Lung (tissue), 12 donors: ENCODE data around the gene MAP2K5. TPM values are rescaled to one million over a fixed set of nuclear protein-coding genes. Genes with fewer than 3 reads are reported as not detected.
A peak's percentile ranks its signal among the peaks of the same experiment; 100 is the strongest.

Experiments
- ATAC-seq: fragments of 200-7000 bp; cut with Tn5 transposase; one replicate; pipeline ENCODE4 v1.9.1; 2020; ENCODE audit warnings: moderate number of reproducible peaks; ENCODE audit not compliant: insufficient read depth, low FRiP score
- DNase-seq, 3 donors: peaks; one replicate each; pipeline ENCODE4 v3.0.0-alpha.2; 2013 to 2017
- H3K27ac ChIP-seq, 2 donors: one replicate each; pipeline ENCODE4 v1.5.1; 2013; ENCODE audit warnings: mild to moderate bottlenecking in 2 of 2, moderate library complexity in 2 of 2, control low read depth in 1 of 2, inconsistent platforms in 1 of 2, low read depth in 1 of 2, low read length in 1 of 2
- H3K27me3 ChIP-seq, 3 donors: one replicate each; pipeline ENCODE4 v1.5.1; 2013; ENCODE audit warnings: low read length in 2 of 3; ENCODE audit not compliant: control insufficient read depth in 3 of 3, insufficient read depth in 3 of 3
- H3K36me3 ChIP-seq, 4 donors: one replicate each; pipeline ENCODE4 v1.5.1; 2013; ENCODE audit warnings: low read length in 4 of 4, mild to moderate bottlenecking in 1 of 4, moderate library complexity in 1 of 4; ENCODE audit not compliant: control insufficient read depth in 4 of 4, insufficient read depth in 4 of 4
- H3K4me1 ChIP-seq, 5 donors: one replicate each; pipeline ENCODE4 v1.5.1; 2013; ENCODE audit warnings: low read length in 5 of 5, mild to moderate bottlenecking in 2 of 5, moderate library complexity in 1 of 5; ENCODE audit not compliant: control insufficient read depth in 5 of 5, insufficient read depth in 5 of 5
- H3K4me3 ChIP-seq: one replicate; pipeline ENCODE4 v1.5.1; 2013; ENCODE audit warnings: mild to moderate bottlenecking, control low read depth, moderate library complexity
- H3K9ac ChIP-seq, 2 donors: one replicate each; pipeline ENCODE4 v1.5.1; 2013; ENCODE audit warnings: low read length in 2 of 2, control low read depth in 1 of 2; ENCODE audit not compliant: insufficient read depth in 1 of 2
- H3K9me3 ChIP-seq, 4 donors: one replicate each; pipeline ENCODE4 v1.5.1; 2013; ENCODE audit warnings: low read length in 3 of 4, mild to moderate bottlenecking in 1 of 4, moderate library complexity in 1 of 4; ENCODE audit not compliant: control insufficient read depth in 4 of 4, insufficient read depth in 3 of 4
- WGBS, 2 donors: extraction: QIAGEN DNeasy Blood & Tissue Kit; methylation state at CpG; one replicate each; pipeline ENCODE4 v1.1.7; 2013; 5-methylcytosine and 5-hydroxymethylcytosine counted together
- polyA plus RNA-seq, 2 donors: library from polyadenylated mRNA; stranded (reverse); fragments of 200-250 nt; gene quantifications; one replicate each; pipeline ENCODE4 v1.2.1, GENCODE V29; 2013
- total RNA-seq, 2 donors: library from RNA; depleted of rRNA in 1 of 2; stranded (reverse); fragments of >200 nt in 1 of 2; gene quantifications; one replicate each; pipeline ENCODE4 v1.2.1, GENCODE V29; 2014 to 2021
- TF ChIP-seq, protein P1 (sequence below): IDR thresholded peaks from 2 replicates; pipeline ENCODE4 v1.5.1; 2012; ENCODE audit warnings: mild to moderate bottlenecking; ENCODE audit errors: control extremely low read depth, extremely low read depth
- donor health status: control.
- donor health status: control.
- donor health status: Bipolar disorder and iron deficiency.
- donor health status: healthy.
- donor health status: DM: yes; HTN: yes; CAD: no.

Gene MAP2K5
- total and polyA plus RNA-seq, 4 donors = 6.3 to 19.1 (median 12.4) TPM

DNA sequence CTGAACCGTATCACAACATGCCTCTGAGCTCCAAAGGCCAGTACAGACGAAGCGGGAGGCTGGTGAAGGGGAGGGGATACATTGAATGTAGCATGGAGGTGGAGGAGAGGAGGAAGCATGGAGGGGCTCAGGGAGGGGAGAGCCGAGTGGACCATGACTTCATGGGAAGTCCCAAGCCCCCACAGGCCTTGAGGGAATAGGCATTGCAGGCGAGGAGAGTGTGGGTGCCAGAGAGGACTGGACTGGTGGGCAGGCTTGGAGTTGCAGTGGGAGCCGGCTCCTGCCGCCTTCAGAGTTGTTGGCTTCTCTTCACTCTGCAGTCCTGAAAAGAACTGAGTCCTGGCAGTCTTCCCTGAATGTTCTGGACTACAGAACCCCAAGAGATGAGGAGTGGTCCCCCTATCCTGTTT lies 300.6 kb downstream of the MAP2K5 start:
- H3K4me1 ChIP-seq = peaks cover 0 to 27% (median 5%) of the 10 kb centered on the region in 5 donors

DNA sequence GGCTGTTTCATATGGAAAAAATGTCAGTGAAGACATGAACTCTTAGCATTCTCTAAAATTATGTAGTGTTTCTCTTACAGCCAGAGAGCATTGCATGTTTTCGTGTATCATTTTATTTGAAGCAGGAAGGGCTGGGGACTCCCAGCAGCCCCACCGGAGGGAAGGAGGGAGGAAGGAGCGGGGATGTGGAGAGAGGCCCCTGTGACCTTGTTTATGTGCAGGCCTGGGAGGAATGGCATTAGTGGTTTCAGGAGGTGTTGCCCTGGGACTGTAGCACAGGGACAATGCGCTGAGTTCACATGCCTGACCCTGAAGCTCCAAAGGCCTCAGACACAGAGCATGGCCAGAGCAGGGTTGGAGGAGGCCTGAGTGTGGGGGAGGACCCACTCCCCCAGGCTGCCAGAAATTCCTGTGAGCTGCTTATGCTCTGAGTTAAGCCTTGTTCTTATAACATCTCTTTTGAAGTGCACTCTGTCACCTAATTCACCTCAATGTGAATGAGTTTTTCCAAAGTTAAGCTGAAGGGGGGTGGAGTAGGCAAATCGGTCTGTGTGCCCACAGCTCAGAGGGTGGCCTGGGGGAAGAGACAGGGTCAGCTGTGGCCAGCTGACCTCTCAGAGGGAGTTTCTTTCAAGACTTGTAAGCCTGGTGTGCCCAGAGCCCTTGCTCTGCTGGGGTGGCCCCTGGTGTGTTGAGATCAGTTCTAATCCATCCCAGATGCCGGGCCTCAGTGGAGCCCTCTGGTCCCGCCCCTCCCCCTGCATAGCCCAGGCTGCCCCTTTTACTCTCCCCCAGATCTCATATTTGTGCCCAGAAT lies 301.3 kb downstream of the MAP2K5 start:
- DNase-seq (peak; percentile 52 to 69 (median 62)), ATAC-seq (no peak)
- Histone ChIP-seq H3K9me3 (no peaks in the 10 kb centered on the region), H3K9ac (no peak overlapping the region), H3K27ac (no peak overlapping the region), H3K4me3 (no peak overlapping the region), H3K27me3 (no peaks in the 10 kb centered on the region), H3K36me3 (no peaks in the 10 kb centered on the region), H3K4me1 (peaks cover 0 to 23% (median 5%) of the 10 kb centered on the region in 5 donors)
- TF ChIP-seq, protein P1, sequence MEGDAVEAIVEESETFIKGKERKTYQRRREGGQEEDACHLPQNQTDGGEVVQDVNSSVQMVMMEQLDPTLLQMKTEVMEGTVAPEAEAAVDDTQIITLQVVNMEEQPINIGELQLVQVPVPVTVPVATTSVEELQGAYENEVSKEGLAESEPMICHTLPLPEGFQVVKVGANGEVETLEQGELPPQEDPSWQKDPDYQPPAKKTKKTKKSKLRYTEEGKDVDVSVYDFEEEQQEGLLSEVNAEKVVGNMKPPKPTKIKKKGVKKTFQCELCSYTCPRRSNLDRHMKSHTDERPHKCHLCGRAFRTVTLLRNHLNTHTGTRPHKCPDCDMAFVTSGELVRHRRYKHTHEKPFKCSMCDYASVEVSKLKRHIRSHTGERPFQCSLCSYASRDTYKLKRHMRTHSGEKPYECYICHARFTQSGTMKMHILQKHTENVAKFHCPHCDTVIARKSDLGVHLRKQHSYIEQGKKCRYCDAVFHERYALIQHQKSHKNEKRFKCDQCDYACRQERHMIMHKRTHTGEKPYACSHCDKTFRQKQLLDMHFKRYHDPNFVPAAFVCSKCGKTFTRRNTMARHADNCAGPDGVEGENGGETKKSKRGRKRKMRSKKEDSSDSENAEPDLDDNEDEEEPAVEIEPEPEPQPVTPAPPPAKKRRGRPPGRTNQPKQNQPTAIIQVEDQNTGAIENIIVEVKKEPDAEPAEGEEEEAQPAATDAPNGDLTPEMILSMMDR = no peak
- WGBS, 2 donors = 73 to 77% methylated on average over 7 of the region's 7 CpGs

More for the DNA sequence above, 300.6 kb downstream of the MAP2K5 start:
- Histone ChIP-seq H3K27ac (no peak overlapping the region), H3K9me3 (no peaks in the 10 kb centered on the region), H3K27me3 (peaks cover 0 to under 1% (median 0%) of the 10 kb centered on the region in 3 donors), H3K9ac (no peak overlapping the region), H3K4me3 (no peak overlapping the region), H3K36me3 (no peaks in the 10 kb centered on the region)
- ATAC-seq (no peak), DNase-seq (peak in 1 of 3 donors; percentile 31)
- TF ChIP-seq, protein P1 = no peak
- 92 to 94% methylated on average over 7 of the region's 7 CpGs for WGBS, 2 donors

DNA sequence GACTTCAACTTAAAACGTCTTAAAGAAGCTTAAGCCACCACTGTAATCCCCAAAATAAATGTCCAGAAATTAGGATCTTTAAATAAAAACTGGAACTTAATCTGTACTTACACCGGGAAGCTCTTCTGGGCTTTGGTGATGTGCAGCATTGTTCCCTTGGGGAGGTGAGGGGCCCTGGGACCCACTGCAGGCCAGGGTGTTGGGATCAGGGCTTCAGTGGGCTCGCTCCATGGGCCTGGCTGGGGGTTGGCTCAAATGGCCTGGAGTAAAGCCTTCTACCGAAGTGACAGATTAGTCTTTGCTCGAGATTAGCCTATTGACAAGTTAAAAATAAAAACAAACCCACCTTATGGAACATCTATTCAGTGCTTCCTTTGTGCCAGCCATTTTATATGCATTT lies 303.5 kb downstream of the MAP2K5 start:
- ATAC-seq = no peak
- DNase-seq = no peak
- Histone ChIP-seq H3K9me3 (no peaks in the 10 kb centered on the region), H3K9ac (no peak overlapping the region), H3K4me1 (peaks cover 0 to 17% (median 5%) of the 10 kb centered on the region in 5 donors), H3K27me3 (no peaks in the 10 kb centered on the region), H3K36me3 (no peaks in the 10 kb centered on the region), H3K4me3 (no peak overlapping the region), H3K27ac (no peak overlapping the region)
- 89 to 94% methylated on average over 5 of the region's 5 CpGs for WGBS, 2 donors
- TF ChIP-seq, protein P1 = no peak
